ENCODE results near the gene SFXN2.
"Not testable (repeated sequence)": the region's sequence is repeated elsewhere in the genome, so short reads cannot be mapped to it uniquely, and the experiment has no call there.

SFXN2 gene

GRCh38 chr10:102753718-102754117, 39.3 kb downstream of the SFXN2 start:
- DNase-seq (ENCODE audit: low read depth) = no peak
- no peak for TF ChIP-seq CTCF (IDR thresholded peaks at IDR 0.05; ENCODE audit: control insufficient read depth, extremely low read depth, insufficient read depth)

GRCh38 chr10:102757323-102757722, 42.9 kb downstream of the SFXN2 start:
- no peak for DNase-seq (ENCODE audit: low read depth)
- no peak for TF ChIP-seq CTCF (IDR thresholded peaks at IDR 0.05; ENCODE audit: control insufficient read depth, extremely low read depth, insufficient read depth)
- H3K4me3 ChIP-seq (ENCODE audit: low read depth, low read length) = no peak overlapping the region

More at GRCh38 chr10:102753718-102754117, 39.3 kb downstream of the SFXN2 start:
- no peak overlapping the region for H3K4me3 ChIP-seq (ENCODE audit: low read depth, low read length)

DNA sequence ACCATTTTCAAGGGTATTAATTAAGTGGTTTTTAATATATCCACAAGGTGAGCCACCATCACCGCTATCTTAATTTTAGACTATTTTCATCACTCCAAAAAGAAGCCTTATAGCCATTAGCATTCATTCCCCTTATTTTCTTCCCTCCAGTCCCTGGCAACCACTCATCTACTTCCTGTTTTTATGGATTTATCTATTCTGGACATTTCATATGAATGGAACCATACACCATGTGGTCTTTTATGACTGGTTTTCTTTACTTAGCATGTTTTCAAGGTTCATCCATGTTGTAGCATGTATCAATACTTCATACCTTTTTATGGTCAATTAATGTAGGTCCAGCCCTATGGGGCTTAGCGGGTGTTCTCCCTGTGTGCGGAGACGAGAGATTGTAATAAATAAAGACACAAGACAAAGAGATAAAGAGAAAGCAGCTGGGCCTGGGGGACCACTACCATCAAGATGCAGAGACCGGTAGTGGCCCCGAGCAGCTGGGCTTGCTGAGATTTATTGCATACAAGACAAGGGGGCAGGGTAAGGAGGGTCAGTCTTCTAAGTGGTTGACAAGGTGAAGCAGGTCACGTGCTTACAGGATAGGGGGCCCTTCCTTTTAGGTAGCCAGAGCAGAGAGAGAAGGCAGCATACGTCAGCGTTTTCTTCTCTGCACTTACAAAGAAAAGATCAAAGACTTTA, 44.0 kb downstream of the SFXN2 start:
- TF ChIP-seq CTCF (IDR thresholded peaks at IDR 0.05; ENCODE audit: control insufficient read depth, extremely low read depth, insufficient read depth) = no peak
- no peak for DNase-seq (ENCODE audit: low read depth)

DNA sequence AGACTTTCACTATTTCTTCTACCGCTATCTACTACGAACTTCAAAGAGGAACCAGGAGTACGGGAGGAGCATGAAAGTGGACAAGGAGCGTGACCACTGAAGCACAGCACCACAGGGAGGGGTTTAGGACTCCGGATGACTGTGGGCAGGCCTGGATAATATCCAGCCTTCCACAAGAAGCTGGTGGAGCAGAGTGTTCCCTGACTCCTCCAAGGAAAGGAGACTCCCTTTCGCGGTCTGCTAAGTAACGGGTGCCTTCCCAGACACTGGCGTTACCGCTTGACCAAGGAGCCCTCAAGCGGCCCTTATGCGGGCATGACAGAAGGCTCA, 44.5 kb downstream of the SFXN2 start:
- not testable (repeated sequence) for DNase-seq (ENCODE audit: low read depth); H3K4me3 ChIP-seq (ENCODE audit: low read depth, low read length)

More for the DNA sequence above, 44.0 kb downstream of the SFXN2 start:
- H3K4me3 ChIP-seq (ENCODE audit: low read depth, low read length) = no peak overlapping the region

GRCh38 chr10:102759497-102760210, 45.2 kb downstream of the SFXN2 start:
- TF ChIP-seq CTCF (IDR thresholded peaks at IDR 0.05; ENCODE audit: control insufficient read depth, extremely low read depth, insufficient read depth) = no peak
- H3K4me3 ChIP-seq (ENCODE audit: low read depth, low read length) = no peak overlapping the region
- DNase-seq (ENCODE audit: low read depth) = no peak

DNA sequence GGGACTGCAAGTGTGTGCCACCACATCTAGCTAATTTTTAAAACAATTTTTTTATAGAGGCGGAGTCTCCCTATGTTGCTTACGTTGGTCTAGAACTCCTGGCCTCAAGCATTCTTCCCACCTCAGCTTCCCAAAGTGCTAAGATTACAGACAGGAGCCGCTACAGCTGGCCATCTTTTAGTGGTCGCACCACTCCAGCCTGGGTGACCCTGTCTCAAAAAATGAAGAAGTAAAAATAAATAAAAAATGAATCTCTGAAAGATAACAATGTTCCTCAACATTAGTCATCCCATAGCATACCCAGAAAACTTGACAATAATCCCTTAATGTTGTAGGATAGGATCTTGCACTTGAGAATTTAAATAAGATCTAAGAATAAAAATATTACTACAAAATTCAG, 47.5 kb downstream of the SFXN2 start:
- DNase-seq (ENCODE audit: low read depth) = no peak
- H3K4me3 ChIP-seq (ENCODE audit: low read depth, low read length) = no peak overlapping the region
- no peak for TF ChIP-seq CTCF (IDR thresholded peaks at IDR 0.05; ENCODE audit: control insufficient read depth, extremely low read depth, insufficient read depth)

- TF ChIP-seq CTCF (IDR thresholded peaks at IDR 0.05; ENCODE audit: control insufficient read depth, extremely low read depth, insufficient read depth) = no peak
- DNase-seq (ENCODE audit: low read depth) = no peak
- no peak overlapping the region for H3K4me3 ChIP-seq (ENCODE audit: low read depth, low read length)
Measured at GRCh38 chr10:102762401-102763015, 48.1 kb downstream of the SFXN2 start.
